Measurements from ENCODE around the gene SSRP1.
"Not testable (repeated sequence)": the region's sequence is repeated elsewhere in the genome, so short reads cannot be mapped to it uniquely, and the experiment has no call there.

The SSRP1 gene, protein sequence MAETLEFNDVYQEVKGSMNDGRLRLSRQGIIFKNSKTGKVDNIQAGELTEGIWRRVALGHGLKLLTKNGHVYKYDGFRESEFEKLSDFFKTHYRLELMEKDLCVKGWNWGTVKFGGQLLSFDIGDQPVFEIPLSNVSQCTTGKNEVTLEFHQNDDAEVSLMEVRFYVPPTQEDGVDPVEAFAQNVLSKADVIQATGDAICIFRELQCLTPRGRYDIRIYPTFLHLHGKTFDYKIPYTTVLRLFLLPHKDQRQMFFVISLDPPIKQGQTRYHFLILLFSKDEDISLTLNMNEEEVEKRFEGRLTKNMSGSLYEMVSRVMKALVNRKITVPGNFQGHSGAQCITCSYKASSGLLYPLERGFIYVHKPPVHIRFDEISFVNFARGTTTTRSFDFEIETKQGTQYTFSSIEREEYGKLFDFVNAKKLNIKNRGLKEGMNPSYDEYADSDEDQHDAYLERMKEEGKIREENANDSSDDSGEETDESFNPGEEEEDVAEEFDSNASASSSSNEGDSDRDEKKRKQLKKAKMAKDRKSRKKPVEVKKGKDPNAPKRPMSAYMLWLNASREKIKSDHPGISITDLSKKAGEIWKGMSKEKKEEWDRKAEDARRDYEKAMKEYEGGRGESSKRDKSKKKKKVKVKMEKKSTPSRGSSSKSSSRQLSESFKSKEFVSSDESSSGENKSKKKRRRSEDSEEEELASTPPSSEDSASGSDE

GRCh38 chr11:57335343-57336110 is at the start of gene SSRP1:
SSRP1 (minus strand) TSS chr11:57335892; CDS start chr11:57335121, 771 bp downstream.
- DNase-seq = peak; percentile 89

DNA sequence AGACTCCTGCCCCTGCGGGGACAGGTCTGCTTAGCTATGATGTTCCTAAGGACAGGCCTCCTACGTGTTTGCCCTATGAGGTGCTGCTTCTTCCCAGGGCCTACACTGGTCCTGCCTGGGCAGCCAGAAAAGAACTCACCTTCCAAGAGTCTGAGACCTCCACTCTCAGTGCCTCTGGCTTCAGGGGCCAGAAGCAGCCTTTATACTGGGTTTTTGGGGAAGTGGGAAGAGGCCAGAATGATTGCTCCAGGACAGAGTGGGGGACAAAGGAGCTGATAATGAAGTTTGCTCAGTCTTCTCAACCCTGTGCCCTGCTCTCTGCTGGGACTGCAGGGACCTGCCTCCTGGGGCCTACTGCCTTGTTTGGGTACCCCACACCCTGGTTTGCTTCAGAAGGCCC is 45.3 kb upstream of the SSRP1 start, which contains the start of gene PRG3:
TSS of gene PRG3 (minus strand) at position 176 of the 400 bp plus-strand sequence. CDS start 442 bp downstream, outside the sequence.
- no peak for DNase-seq

DNA sequence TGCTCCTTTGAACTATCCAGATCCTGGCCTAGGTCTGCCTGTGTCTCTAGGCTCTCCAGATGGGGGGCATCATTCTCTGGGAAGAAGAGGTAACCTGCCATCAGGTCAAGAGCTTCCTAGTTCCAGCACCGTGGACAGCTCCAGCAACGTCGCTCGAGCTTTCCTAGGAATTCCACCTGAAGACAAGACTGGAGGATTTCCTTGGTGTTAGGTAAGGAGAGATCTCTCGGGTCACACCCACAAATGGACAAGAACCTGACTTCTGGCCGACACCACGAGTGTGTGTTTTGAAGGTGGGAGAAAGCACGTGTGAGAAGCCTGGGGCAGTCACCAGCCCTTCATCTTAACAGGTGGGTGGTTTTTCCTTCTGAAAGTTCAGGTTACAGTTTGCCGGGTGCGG is 44.0 kb upstream of the SSRP1 start:
- DNase-seq = peak; percentile 20

GRCh38 chr11:57378186-57378585 is 42.5 kb upstream of the SSRP1 start:
- DNase-seq = no peak

DNA sequence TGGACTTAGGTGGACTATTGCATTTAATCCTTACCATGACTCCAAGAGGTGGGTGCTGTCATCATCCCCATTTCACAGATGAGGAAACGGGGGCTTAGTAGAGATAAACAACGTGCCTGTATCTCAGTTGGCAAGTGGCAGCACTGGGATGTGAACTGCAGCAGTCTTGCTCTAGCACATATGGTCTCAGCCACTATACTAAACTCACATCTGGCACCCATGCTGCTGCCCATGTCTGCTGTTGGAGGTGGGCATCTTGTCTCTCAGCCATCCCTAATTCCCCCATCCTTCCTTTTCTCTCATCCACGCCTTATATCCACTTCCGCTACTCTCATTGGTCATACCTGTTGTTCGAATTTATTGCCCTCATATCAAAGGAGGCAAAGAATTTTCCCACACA is 41.4 kb upstream of the SSRP1 start:
- DNase-seq = no peak

DNA sequence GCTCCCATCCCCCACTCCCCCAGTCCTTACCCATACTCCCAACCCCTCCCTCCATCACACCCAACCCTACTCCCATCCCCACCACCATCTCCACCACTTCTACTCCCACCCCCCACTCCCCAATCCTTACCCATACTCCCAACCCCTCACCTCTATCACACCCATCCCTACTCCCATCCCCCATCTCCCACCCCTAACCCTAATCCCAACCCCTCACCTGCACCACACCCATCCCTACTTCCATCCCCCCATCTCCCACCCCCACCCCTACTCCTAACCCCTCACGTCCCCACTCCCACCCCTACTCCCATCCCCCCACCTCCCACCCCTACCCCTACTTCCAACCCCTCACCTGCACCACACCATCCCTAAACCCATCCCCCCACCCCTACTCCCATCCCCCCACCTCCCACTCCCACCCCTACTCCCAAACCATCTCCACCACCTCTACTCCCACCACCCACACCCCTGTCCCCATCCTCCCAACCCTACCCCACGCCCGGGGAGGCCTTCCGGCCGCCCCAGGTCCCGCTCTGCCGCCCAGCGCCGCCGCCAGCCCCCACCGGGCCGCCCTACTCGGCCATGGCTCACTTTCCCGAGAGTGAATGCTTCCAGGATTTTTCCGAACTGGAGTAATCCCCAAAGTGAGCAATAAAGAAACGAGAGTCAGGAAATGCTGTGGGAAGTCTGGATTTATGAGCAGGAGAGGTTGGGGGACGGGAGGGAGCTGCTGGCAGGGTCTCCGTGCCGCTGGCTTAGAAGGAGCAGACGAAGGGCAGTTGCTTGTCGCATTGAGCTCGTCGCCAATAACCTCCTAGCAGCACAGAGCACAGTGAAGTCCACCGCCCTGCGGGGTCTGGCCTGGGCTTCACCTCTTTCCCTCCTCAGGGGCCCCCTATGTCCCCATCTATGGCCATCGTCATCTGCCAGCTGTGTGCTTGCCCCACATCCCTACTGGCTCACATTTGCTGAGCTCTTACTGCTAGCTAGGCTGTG is 40.7 kb upstream of the SSRP1 start:
- DNase-seq = no peak

GRCh38 chr11:57375490-57375889 is 39.8 kb upstream of the SSRP1 start:
- no peak for DNase-seq

DNA sequence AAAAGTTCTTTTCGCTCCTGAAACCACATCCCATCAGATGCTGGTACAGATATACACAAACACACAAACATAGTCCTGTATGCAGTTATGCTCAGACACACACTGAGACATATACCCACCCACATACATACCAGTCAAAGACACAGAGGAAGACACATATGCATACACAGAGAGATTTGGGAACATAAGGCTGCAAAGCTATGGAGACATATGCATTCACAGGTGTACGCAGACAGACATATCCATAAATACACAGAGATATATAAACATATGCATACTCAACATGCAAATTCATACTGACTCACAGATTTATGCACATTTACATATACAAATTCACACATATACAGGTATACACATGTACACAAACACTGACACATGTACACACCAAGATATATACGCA is 39.3 kb upstream of the SSRP1 start:
- no peak for DNase-seq

GRCh38 chr11:57373146-57373545 is 37.5 kb upstream of the SSRP1 start:
- DNase-seq = no peak

DNA sequence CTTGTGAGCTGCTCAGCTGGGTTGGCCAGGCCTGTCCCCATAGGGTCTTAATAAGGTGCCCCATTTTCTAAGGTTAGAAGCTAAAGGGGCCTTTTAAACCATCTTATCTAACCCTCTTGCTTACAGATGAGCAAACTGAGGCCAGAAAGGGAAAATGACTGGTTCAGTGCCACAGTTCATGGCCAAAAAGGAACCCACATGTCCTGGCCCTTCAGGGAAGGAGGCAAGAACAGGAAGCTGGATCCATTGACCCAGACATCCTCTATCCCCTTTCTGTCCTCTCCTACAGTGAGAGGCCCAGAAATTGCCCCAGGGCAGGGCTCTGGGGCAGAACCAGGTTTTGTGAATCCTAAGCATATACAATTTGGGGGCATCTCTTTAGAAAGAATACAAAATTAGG is 35.2 kb upstream of the SSRP1 start:
- DNase-seq = no peak

- DNase-seq = no peak
Measured at GRCh38 chr11:57370251-57370650, 34.6 kb upstream of the SSRP1 start.

GRCh38 chr11:57368845-57369232 is 33.1 kb upstream of the SSRP1 start:
- DNase-seq = no peak

DNA sequence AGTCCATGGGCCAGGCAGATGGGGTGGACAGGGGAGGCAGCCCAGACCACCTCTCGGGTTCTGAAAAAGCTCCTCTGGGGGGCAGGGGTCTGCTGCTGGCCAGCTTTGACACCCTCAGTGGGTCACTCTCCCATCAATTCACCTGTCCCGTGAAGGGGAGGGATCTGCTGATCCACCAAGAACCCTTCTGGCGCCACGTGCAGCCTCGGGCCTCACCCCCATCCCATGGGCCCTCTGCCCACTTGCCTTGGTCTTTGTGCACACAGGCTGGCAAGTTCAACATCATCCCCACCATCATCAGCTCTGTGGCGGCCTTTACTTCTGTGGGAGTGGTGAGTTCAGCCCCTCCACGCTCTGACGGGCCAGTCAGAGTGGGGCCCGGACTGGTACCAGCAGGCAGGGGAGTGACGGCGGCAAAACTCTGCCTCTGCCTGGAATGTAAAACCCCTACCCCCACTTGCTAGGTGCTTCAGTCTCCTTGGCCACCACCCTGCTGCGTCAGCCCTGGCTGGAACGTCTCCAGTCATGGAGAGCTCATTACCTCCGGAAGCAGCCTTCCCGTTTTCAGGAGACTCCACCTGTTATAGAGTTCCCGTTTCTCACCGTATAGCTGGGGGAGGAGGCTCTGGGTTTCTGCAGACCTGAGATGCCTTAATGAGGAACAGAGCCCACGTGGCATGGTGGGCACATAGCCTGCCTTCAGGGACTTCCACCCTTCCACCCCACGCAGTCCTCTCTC is 32.6 kb upstream of the SSRP1 start:
- no peak for DNase-seq

DNA sequence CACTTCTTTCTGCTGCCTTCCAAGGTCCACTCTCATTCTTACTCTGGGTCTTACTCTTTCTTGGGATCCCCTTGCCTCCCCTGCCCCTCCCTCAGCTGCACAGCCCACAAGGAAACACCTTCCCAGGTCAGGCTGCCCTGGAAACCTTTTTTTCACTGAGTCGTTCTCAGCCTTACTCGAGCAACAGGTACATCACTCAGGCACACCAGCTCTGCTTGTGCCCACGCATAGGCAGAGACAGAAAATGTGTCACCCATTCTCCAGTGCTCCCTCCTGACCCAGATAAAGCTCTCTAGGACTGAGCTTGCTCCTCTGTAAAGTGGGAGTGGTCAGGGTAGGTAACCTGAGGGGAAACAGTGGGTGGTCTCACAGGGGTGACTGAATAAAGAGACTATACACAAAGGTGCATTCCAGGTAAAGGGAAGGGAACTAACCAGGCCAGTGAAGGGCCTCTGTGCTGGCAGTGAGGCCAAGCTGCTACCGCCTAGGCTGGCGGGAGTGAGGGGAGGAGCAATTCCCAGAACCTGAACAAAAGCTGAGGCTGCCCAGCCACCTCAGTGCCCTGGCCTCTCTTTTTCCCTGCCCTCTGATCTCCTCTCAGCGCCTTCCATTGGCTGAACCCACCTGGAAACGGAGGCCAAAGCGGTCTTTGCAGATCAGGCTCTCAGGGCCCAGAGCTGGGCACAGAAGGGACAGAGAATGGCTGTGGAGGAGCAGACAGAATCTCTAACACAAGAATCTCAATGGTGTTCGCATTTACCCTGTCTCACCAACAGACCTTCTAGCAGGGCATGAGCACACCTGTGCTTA is 29.4 kb upstream of the SSRP1 start:
- no peak for DNase-seq

DNA sequence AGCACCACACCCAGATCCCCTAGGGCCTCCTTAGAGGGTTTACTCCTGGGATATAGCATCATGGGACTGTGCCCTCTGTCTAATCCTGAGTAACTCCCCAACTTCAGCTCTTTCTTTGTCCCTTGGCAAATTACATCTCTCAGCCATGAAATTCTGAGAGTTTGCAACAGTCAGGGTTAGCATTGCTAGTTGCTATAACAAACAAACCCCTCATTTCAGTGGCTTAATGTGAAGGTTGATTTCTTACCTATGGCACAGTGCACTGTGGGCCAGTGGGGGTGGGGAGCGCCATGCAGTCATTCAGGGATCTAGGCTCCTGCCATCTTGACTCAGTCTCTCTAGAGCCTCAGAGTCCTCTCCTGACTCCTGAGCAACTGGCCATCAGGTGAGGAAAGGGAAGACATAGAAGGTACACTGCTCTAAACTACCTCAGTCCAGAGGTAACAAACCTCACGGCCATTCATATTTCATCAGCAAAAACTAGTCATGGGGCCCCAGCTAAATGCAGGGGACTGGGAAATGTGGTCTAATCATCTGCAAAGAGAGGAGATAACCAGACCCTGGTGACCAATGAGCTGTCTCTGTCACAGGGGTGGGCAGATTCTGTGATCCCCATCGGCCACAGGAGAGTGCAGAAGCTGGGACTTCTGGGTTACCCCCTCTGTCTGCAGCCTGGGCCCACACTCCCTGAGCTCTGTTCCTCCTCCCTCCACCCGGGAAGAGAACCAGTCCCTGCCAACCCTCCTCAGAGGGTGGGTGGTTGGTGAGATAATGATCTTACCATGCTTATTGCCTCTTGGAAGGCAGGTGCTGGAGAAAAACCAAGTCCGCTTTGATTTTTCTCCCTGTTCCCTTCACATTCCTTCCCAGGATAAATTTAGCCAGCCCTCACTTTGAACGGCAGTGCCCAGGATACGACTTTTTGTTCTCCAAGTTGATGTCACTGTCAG is 27.7 kb upstream of the SSRP1 start:
- no peak for DNase-seq

DNA sequence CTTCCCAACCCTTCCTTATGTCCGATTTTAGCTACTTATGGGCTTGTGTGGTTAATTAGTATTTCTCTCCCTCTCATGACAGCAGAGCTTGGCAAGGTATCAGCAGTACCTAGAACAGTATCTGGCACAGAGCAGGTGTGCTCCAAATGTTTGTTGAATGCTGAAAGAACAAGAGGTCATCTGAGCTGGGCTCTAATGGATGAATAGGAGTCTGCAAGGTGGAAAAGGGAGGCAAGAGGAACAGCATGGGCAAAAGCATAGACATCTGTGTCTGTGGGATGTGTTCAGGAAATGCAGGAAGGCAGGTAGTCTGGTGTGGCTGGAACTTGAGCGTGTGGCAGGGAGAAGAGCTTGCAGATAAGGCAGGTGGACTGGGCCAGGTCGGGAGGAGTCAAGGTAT is 26.2 kb upstream of the SSRP1 start:
- DNase-seq = no peak

DNA sequence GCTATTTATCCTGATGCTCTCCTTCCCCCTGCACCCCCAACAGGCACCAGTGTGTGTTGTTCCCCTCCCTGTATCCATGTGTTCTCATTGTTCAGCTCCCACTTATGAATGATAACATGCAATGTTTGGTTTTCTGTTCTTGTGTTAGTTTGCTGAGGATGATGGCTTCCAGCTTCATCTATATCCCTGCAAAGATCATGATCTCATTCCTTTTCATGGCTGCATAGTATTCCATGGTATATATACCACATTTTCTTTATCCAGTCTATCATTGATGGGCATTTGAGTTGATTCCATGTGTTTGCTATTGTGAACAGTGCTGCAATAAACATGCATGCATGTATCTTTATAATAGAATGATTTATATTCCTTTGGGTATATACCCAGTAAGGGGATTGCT is 25.7 kb upstream of the SSRP1 start:
- DNase-seq = not testable (repeated sequence)

DNA sequence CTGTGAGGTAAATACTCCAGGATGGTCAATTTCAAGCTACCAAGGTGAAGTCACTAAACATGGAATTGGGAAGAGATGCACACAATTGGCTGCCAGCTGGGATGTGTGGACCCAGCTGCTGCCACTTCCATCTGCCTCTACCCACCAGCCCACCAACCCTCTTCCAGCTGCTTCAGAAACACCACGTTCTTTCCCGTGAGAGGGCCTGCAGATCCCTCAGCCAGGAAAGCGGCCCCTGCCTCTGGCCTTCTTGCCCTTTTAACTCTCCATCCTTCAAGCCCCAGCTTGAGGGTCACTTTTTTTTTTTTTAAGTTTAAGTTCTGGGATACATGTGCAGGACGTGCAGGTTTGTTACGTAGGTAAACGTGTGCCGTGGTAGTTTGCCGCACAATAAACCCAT is 25.3 kb upstream of the SSRP1 start:
- DNase-seq = no peak

All from fibroblast of skin of right quadriceps (primary cell).